ENCODE results near the gene DENND2D. TPM values are rescaled to one million over a fixed set of nuclear protein-coding genes. Genes with fewer than 3 reads are reported as not detected.

DENND2D gene
- total and polyA plus RNA-seq, 9 of the 15 experiments (the other 6 are each of a cell fraction or from before 2014, with no cell fraction given), result 0.08 to 0.44 (median 0.13) TPM; not detected in 6

GRCh38 chr1:111236379-111236778, 35.9 kb upstream of the DENND2D start:
- TF ChIP-seq, protein P1, sequence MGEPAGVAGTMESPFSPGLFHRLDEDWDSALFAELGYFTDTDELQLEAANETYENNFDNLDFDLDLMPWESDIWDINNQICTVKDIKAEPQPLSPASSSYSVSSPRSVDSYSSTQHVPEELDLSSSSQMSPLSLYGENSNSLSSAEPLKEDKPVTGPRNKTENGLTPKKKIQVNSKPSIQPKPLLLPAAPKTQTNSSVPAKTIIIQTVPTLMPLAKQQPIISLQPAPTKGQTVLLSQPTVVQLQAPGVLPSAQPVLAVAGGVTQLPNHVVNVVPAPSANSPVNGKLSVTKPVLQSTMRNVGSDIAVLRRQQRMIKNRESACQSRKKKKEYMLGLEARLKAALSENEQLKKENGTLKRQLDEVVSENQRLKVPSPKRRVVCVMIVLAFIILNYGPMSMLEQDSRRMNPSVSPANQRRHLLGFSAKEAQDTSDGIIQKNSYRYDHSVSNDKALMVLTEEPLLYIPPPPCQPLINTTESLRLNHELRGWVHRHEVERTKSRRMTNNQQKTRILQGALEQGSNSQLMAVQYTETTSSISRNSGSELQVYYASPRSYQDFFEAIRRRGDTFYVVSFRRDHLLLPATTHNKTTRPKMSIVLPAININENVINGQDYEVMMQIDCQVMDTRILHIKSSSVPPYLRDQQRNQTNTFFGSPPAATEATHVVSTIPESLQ (CRISPR knock-in tag; IDR thresholded peaks at IDR 0.05), result no peak
- TF ChIP-seq ZBTB7A (IDR thresholded peaks at IDR 0.05; ENCODE audit: borderline replicate concordance, control insufficient read depth, low read depth, low read length) (no peak), ARNT (IDR thresholded peaks at IDR 0.05) (no peak)
- Histone ChIP-seq H3K79me2 (ENCODE audit: control insufficient read depth, insufficient read depth, low read length) (no peaks in the 10 kb centered on the region), H3K9me1 (ENCODE audit: control insufficient read depth, insufficient read depth, low read length) (no peaks in the 10 kb centered on the region), H3K4me1 (replicated peaks in 1 of 2; ENCODE audit: control insufficient read depth in 2 of 2, insufficient read depth in 2 of 2, low read length in 2 of 2) (no peaks in the 10 kb centered on the region), H4K20me1 (replicated peaks; ENCODE audit: control insufficient read depth, insufficient read depth, low read length) (no peaks in the 10 kb centered on the region), H3K4me3 (no peak overlapping the region), H3K4me2 (ENCODE audit: insufficient read depth, low read length) (no peak overlapping the region), H3K27me3 (ENCODE audit: control insufficient read depth in 2 of 2, insufficient read depth in 2 of 2, low read length in 2 of 2) (peaks cover 10 to 17% of the 10 kb centered on the region in 2 experiments; a peak in 4 of 5 replicates), H3K9me3 (replicated peaks; ENCODE audit: control insufficient read depth, insufficient read depth, low read depth, low read length) (no peaks in the 10 kb centered on the region), H3K9ac (ENCODE audit: insufficient read depth in 1 of 2, low read depth in 2 of 2, low read length in 2 of 2) (no peak overlapping the region), H2AFZ (ENCODE audit: low read depth, low read length) (no peak overlapping the region), H3K36me3 (ENCODE audit: control insufficient read depth, insufficient read depth, low read length) (no peaks in the 10 kb centered on the region), H3K27ac (ENCODE audit: extremely low read depth, low read depth, low read length) (no peak overlapping the region)
- in situ Hi-C loops (cut with MboI), result no loop called here
- CTCF ChIA-PET (ENCODE audit: low intra/inter-chr PET ratio), result no interaction called here
- DNase-seq (ENCODE audit: extremely low read depth in 1 of 4, low spot score in 3 of 4) (no peak), FAIRE-seq (no peak), ATAC-seq (no peak)
- POLR2A ChIA-PET, result interaction anchor here (0.5 to 0.7 kb wide), 3 partner anchors 12 to 1146 kb away, joined by 3 read pairs; no protein-coding TSS in a partner anchor
- BruUV-seq (replicated peaks), result no TSS peak
- intact Hi-C loops (cut with micrococcal nuclease), result no loop called here
- 0% methylated on average over 1 of the region's 1 CpG for WGBS (ENCODE audit: insufficient coverage, low coverage, missing lambda C conversion rate)

DNA sequence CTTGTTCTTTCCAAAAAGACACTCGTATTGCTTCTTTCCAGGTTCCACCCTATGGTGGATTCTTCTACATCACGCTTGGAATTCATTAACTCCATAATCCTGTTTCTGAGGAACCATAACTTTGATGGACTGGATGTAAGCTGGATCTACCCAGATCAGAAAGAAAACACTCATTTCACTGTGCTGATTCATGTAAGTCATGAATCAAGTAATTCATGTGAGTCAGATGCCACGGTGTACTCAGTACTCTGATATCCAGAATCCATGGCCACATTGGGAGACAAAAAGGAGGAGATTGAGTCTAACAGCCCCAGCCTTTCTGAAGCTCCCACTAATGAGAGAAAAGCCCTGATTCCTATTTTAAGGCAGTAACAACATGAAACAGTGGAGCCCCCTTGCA, 34.4 kb upstream of the DENND2D start:
- H3K27me3 ChIP-seq (ENCODE audit: control insufficient read depth in 2 of 2, insufficient read depth in 2 of 2, low read length in 2 of 2), result peaks cover 17% of the 10 kb centered on the region in 2 experiments; a peak in 4 of 5 replicates
- POLR2A ChIA-PET, result no interaction called here
- DNase-seq (ENCODE audit: extremely low read depth in 1 of 4, low spot score in 3 of 4), result no peak
- H3K9me1 ChIP-seq (ENCODE audit: control insufficient read depth, insufficient read depth, low read length), result no peaks in the 10 kb centered on the region
- no TSS peak for BruUV-seq (replicated peaks)
- FAIRE-seq, result no peak
- H3K36me3 ChIP-seq (ENCODE audit: control insufficient read depth, insufficient read depth, low read length), result no peaks in the 10 kb centered on the region
- H3K27ac ChIP-seq (ENCODE audit: extremely low read depth, low read depth, low read length), result no peak overlapping the region
- 0% methylated on average over 3 of the region's 3 CpGs for WGBS (ENCODE audit: insufficient coverage, low coverage, missing lambda C conversion rate)
- in situ Hi-C loops (cut with MboI) (no loop called here), intact Hi-C loops (cut with micrococcal nuclease) (no loop called here)
- no peak overlapping the region for H2AFZ ChIP-seq (ENCODE audit: low read depth, low read length)
- no peaks in the 10 kb centered on the region for H3K79me2 ChIP-seq (ENCODE audit: control insufficient read depth, insufficient read depth, low read length)
- H3K4me2 ChIP-seq (ENCODE audit: insufficient read depth, low read length), result no peak overlapping the region
- CTCF ChIA-PET (ENCODE audit: low intra/inter-chr PET ratio), result no interaction called here
- no peak overlapping the region for H3K9ac ChIP-seq (ENCODE audit: insufficient read depth in 1 of 2, low read depth in 2 of 2, low read length in 2 of 2)
- no peaks in the 10 kb centered on the region for H3K9me3 ChIP-seq (replicated peaks; ENCODE audit: control insufficient read depth, insufficient read depth, low read depth, low read length)
- no peak overlapping the region for H3K4me3 ChIP-seq
- no peaks in the 10 kb centered on the region for H3K4me1 ChIP-seq (replicated peaks in 1 of 2; ENCODE audit: control insufficient read depth in 2 of 2, insufficient read depth in 2 of 2, low read length in 2 of 2)
- no peak for ATAC-seq
- H4K20me1 ChIP-seq (replicated peaks; ENCODE audit: control insufficient read depth, insufficient read depth, low read length), result no peaks in the 10 kb centered on the region
- TF ChIP-seq ELF2 (CRISPR knock-in tag; IDR thresholded peaks at IDR 0.05) (no peak), E2F1 (CRISPR knock-in tag; IDR thresholded peaks at IDR 0.05) (no peak), XRCC4 (IDR thresholded peaks at IDR 0.05; ENCODE audit: extremely low read depth, insufficient read depth, insufficient read length) (no peak), POLR2AphosphoS5 (IDR thresholded peaks at IDR 0.05; ENCODE audit: control insufficient read depth, insufficient read depth, low read depth, low read length) (no peak), TEAD4 (IDR thresholded peaks at IDR 0.05; ENCODE audit: low read length) (no peak), TEAD4 (CRISPR knock-in tag; IDR thresholded peaks at IDR 0.05; ENCODE audit: borderline replicate concordance) (no peak), SNIP1 (IDR thresholded peaks at IDR 0.05; ENCODE audit: low read depth) (no peak), BDP1 (IDR thresholded peaks at IDR 0.05; ENCODE audit: insufficient read depth, insufficient read length) (no peak), CHD2 (IDR thresholded peaks at IDR 0.05; ENCODE audit: low read depth, low read length) (no peak), POLR2H (tag; IDR thresholded peaks at IDR 0.05; ENCODE audit: low read depth) (no peak)

All from K562 (cell line).